Ovary (tissue), 9 donors: ENCODE measurements around the gene PAK5. TPM values are rescaled to one million over a fixed set of nuclear protein-coding genes. Genes with fewer than 3 reads are reported as not detected.

Experiments
- DNase-seq, 5 donors: peaks; one replicate each; pipeline ENCODE4 v3.0.0-alpha.2; 2019 to 2020
- H3K27ac ChIP-seq, 2 donors: fragments of 200-600 bp; one replicate each; pipeline versions ENCODE4 v1.5.1 to v1.8.0; 2019 to 2022
- H3K27me3 ChIP-seq: fragments of 200-600 bp; one replicate; pipeline ENCODE4 v1.8.0; 2022
- H3K36me3 ChIP-seq: fragments of 200-600 bp; sonication (generic); one replicate; pipeline ENCODE4 v1.5.1; 2019
- H3K4me1 ChIP-seq: one replicate; pipeline ENCODE4 v1.8.1; 2013; ENCODE audit warnings: mild to moderate bottlenecking, moderate library complexity; ENCODE audit not compliant: insufficient read depth
- H3K4me3 ChIP-seq: fragments of 200-600 bp; sonication (generic); one replicate; pipeline ENCODE4 v1.5.1; 2017
- H3K9me3 ChIP-seq, 2 donors: fragments of 200-600 bp in 1 of 2; sonication (generic) in 1 of 2; one replicate each; pipeline versions ENCODE4 v1.5.1 to v1.8.1; 2013 to 2019; ENCODE audit warnings: mild to moderate bottlenecking in 1 of 2, moderate library complexity in 1 of 2
- CTCF ChIP-seq, 3 donors: fragments of 450-650 bp in 2 of 3; fragments of 200-600 bp in 1 of 3; IDR thresholded peaks; one replicate each; pipeline versions ENCODE4 v1.5.1 to v1.8.0; 2016 to 2022; ENCODE audit warnings: antibody characterized with exemption in 3 of 3, mild to moderate bottlenecking in 1 of 3
- EP300 ChIP-seq: sonication (generic); formaldehyde crosslinking; IDR thresholded peaks from one replicate; pipeline ENCODE4 v1.6.1; 2017; ENCODE audit warnings: antibody characterized with exemption
- POLR2A ChIP-seq: fragments of 450-650 bp; IDR thresholded peaks from one replicate; pipeline ENCODE4 v1.6.1; 2017; ENCODE audit warnings: antibody characterized with exemption, mild to moderate bottlenecking, moderate library complexity
- WGBS, 3 donors: extraction: QIAGEN DNeasy Blood & Tissue Kit in 1 of 3; methylation state at CpG; one replicate each; pipeline versions ENCODE4 v1.1.5 to v1.1.7; 2013 to 2017; 5-methylcytosine and 5-hydroxymethylcytosine counted together
- intact Hi-C, 4 donors: fragments of 100-400 bp; cut with DNase I; formaldehyde crosslinking; loops; one replicate each; pipeline versions ENCODE4 v1.11.0 to v1.15.1; 2022 to 2023
- polyA plus RNA-seq, 2 donors: library from polyadenylated mRNA; stranded (reverse); fragments of 200-250 nt in 1 of 2; fragments of 350-450 nt in 1 of 2; fragmentation: Illumina TruSeq in 1 of 2; extraction: RNeasy Lipid Tissue Mini Kit (QIAGEN cat#74804) in 1 of 2; gene quantifications; one replicate each; pipeline ENCODE4 v1.2.3, GENCODE V29; 2013 to 2014
- total RNA-seq, 7 donors: library from RNA; depleted of rRNA in 2 of 7; stranded (reverse); fragments of >200 nt in 2 of 7; fragmentation: NEBNext Ultra II Directional in 3 of 7; extraction: Animal tissue kit (Norgen Biotek cat#: 25700) in 3 of 7; gene quantifications; one replicate each; pipeline versions ENCODE4 v1.1.0 to v1.2.4, GENCODE V29; 2016 to 2023
- donor health status: DM: no; HTN: no; CAD: no; lungs with moderate emphysema.
- donor health status: DM: no; HTN: no; CAD: no.
- donor health status: Bipolar disorder and iron deficiency.
- donor health status: DM: yes; HTN: yes; CAD: no.
- donor health status: DM: no; HTN: no; CAD: no.
- donor health status: DM: yes; HTN: yes; CAD: no.

The PAK5 gene
- total and polyA plus RNA-seq, 9 donors = under 0.01 to 0.47 (median 0.10) TPM; not detected in 2

GRCh38 chr20:9590189-9590588, 248.7 kb downstream of the PAK5 start:
- H3K36me3 ChIP-seq = no peaks in the 10 kb centered on the region
- H3K27me3 ChIP-seq = no peaks in the 10 kb centered on the region
- H3K9me3 ChIP-seq = no peaks in the 10 kb centered on the region
- no peak for DNase-seq
- no peaks in the 10 kb centered on the region for H3K4me1 ChIP-seq
- no peak overlapping the region for H3K4me3 ChIP-seq
- WGBS, 3 donors = 72 to 92% (median 73%) methylated on average over 1 of the region's 1 CpG
- intact Hi-C loops = no loop called here
- no peak overlapping the region for H3K27ac ChIP-seq
- no peak for TF ChIP-seq CTCF (IDR thresholded peaks at IDR 0.05)
- no peak for TF ChIP-seq EP300
- TF ChIP-seq POLR2A = no peak

GRCh38 chr20:9588706-9589105, 250.2 kb downstream of the PAK5 start:
- Histone ChIP-seq H3K27me3 (no peaks in the 10 kb centered on the region), H3K9me3 (no peaks in the 10 kb centered on the region), H3K4me3 (no peak overlapping the region), H3K36me3 (no peaks in the 10 kb centered on the region), H3K4me1 (no peaks in the 10 kb centered on the region), H3K27ac (no peak overlapping the region)
- intact Hi-C loops = no loop called here
- WGBS, 3 donors = 51 to 66% (median 52%) methylated on average over 1 of the region's 1 CpG
- TF ChIP-seq EP300 (no peak), POLR2A (no peak), CTCF (IDR thresholded peaks at IDR 0.05) (no peak)
- DNase-seq = no peak

GRCh38 chr20:9583151-9583550, 255.7 kb downstream of the PAK5 start:
- Histone ChIP-seq H3K27me3 (no peaks in the 10 kb centered on the region), H3K4me1 (no peaks in the 10 kb centered on the region), H3K36me3 (no peaks in the 10 kb centered on the region), H3K9me3 (no peaks in the 10 kb centered on the region), H3K4me3 (no peak overlapping the region), H3K27ac (no peak overlapping the region)
- DNase-seq = no peak
- TF ChIP-seq POLR2A (no peak), EP300 (no peak), CTCF (IDR thresholded peaks at IDR 0.05) (no peak)
- intact Hi-C loops = no loop called here

- WGBS, 3 donors = 78 to 96% (median 84%) methylated on average over 5 of the region's 5 CpGs
- no peak for TF ChIP-seq CTCF (IDR thresholded peaks at IDR 0.05)
- no peak for TF ChIP-seq EP300
- no peak for TF ChIP-seq POLR2A
- Histone ChIP-seq H3K9me3 (no peaks in the 10 kb centered on the region), H3K4me1 (no peaks in the 10 kb centered on the region), H3K36me3 (no peaks in the 10 kb centered on the region), H3K27me3 (no peaks in the 10 kb centered on the region), H3K4me3 (no peak overlapping the region), H3K27ac (no peak overlapping the region)
- DNase-seq = no peak
- intact Hi-C loops = no loop called here
These were observed 256.7 kb downstream of the PAK5 start for GRCh38 chr20:9582137-9582536.

- H3K27me3 ChIP-seq = no peaks in the 10 kb centered on the region
- TF ChIP-seq CTCF (IDR thresholded peaks at IDR 0.05) (no peak), POLR2A (no peak), EP300 (no peak)
- no peaks in the 10 kb centered on the region for H3K9me3 ChIP-seq
- H3K27ac ChIP-seq = no peak overlapping the region
- WGBS, 3 donors = 74 to 88% (median 78%) methylated on average over 4 of the region's 4 CpGs
- H3K4me1 ChIP-seq = no peaks in the 10 kb centered on the region
- intact Hi-C loops = no loop called here
- H3K4me3 ChIP-seq = no peak overlapping the region
- no peaks in the 10 kb centered on the region for H3K36me3 ChIP-seq
- no peak for DNase-seq
These were observed 257.4 kb downstream of the PAK5 start for GRCh38 chr20:9581509-9581908.
